Measurements from ENCODE around the gene EEFSEC. TPM values are rescaled to one million over a fixed set of nuclear protein-coding genes. Genes with fewer than 3 reads are reported as not detected.

The EEFSEC gene
- total RNA-seq, 6 donors from 2014 or later, result 14.9 to 38.8 (median 17.9) TPM

DNA sequence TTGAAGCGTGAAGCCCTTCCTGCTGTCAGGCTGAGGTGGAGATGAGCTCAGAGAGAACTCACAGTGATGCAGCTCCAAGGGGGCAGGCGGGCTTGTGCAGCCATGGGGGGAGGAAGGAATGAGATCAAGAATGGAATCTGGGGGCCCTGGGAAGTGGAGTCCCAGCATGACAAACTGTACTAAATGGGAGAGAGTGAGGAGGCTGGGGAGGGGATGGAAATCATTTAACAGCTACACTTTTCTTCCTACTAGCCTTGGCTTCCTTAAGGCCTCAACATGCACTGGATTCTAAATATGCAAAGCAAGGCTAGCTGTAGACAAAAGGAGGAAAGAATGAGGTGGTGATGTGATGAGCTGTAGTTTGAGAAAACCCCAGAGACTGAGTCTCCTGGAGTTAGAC, 133.9 kb downstream of the EEFSEC start:
- 92 to 93% methylated on average over 2 of the region's 2 CpGs for WGBS, 2 donors
- no peak for DNase-seq
- H3K36me3 ChIP-seq, result peaks cover 0 to 10% (median 0%) of the 10 kb centered on the region in 4 donors
- TF ChIP-seq POLR2A (IDR thresholded peaks at IDR 0.05), result no peak
- TF ChIP-seq POLR2AphosphoS5 (IDR thresholded peaks at IDR 0.05), result no peak
- TF ChIP-seq, protein P1, sequence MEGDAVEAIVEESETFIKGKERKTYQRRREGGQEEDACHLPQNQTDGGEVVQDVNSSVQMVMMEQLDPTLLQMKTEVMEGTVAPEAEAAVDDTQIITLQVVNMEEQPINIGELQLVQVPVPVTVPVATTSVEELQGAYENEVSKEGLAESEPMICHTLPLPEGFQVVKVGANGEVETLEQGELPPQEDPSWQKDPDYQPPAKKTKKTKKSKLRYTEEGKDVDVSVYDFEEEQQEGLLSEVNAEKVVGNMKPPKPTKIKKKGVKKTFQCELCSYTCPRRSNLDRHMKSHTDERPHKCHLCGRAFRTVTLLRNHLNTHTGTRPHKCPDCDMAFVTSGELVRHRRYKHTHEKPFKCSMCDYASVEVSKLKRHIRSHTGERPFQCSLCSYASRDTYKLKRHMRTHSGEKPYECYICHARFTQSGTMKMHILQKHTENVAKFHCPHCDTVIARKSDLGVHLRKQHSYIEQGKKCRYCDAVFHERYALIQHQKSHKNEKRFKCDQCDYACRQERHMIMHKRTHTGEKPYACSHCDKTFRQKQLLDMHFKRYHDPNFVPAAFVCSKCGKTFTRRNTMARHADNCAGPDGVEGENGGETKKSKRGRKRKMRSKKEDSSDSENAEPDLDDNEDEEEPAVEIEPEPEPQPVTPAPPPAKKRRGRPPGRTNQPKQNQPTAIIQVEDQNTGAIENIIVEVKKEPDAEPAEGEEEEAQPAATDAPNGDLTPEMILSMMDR (IDR thresholded peaks at IDR 0.05), result no peak
- TF ChIP-seq EP300 (IDR thresholded peaks at IDR 0.05), result no peak
- no peaks in the 10 kb centered on the region for H3K9me3 ChIP-seq
- peaks cover 0 to 7% (median 1%) of the 10 kb centered on the region in 4 donors for H3K4me1 ChIP-seq
- H3K27ac ChIP-seq, result no peak overlapping the region
- ATAC-seq (ENCODE audit: low FRiP score in 2 of 2), result no peak
- H3K27me3 ChIP-seq, result no peaks in the 10 kb centered on the region
- H3K4me3 ChIP-seq, result no peak overlapping the region

DNA sequence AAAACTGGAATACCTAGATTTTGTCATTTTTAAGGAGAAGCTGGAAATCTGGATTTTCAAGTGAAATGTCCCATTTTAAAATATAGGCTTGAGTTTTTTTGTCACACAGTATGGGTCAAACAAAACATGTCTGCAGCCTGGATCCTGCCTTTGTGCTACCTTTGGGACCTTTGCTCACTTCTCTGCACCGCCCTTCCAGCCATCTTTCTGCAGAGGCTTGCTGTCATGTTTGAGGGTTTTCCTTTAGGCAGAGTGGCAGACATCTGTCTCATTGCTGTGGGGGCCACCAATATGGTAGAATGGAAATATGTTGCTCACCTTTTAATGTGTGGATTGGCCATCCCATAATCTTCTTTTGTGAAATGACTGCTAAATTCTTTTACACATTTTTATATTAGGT, 136.3 kb downstream of the EEFSEC start:
- no peak overlapping the region for H3K27ac ChIP-seq
- H3K9me3 ChIP-seq, result no peaks in the 10 kb centered on the region
- TF ChIP-seq, protein P1 (IDR thresholded peaks at IDR 0.05), result no peak
- TF ChIP-seq POLR2AphosphoS5 (IDR thresholded peaks at IDR 0.05), result no peak
- TF ChIP-seq EP300 (IDR thresholded peaks at IDR 0.05), result no peak
- no peak for TF ChIP-seq POLR2A (IDR thresholded peaks at IDR 0.05)
- WGBS, 2 donors, result 96 to 100% methylated on average over 1 of the region's 1 CpG
- H3K27me3 ChIP-seq, result no peaks in the 10 kb centered on the region
- H3K4me1 ChIP-seq, result no peaks in the 10 kb centered on the region
- no peak for DNase-seq
- peaks cover 0 to 4% (median 0%) of the 10 kb centered on the region in 4 donors for H3K36me3 ChIP-seq
- ATAC-seq (ENCODE audit: low FRiP score in 2 of 2), result no peak
- no peak overlapping the region for H3K4me3 ChIP-seq

DNA sequence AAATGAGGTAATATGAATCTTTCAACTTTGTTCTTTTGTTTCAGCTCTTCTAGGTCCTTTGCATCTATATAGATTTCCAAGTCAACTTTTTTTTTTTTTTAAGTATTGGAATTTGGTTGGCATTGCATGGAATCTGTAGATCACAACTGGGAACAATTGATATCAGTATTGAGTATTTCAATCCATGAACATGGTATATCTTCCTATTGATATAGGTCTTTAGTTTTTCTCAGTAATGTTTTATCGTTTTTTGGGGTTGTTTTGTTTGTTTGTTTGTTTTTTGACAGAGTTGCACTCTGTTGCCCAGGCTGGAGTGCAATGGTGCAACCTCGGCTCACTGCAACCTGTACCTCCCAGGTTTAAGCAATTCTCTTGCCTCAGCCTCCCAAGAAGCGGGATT, 137.2 kb downstream of the EEFSEC start:
- H3K36me3 ChIP-seq, result peaks cover 0 to 4% (median 0%) of the 10 kb centered on the region in 4 donors
- no peaks in the 10 kb centered on the region for H3K27me3 ChIP-seq
- 92 to 94% methylated on average over 3 of the region's 3 CpGs for WGBS, 2 donors
- TF ChIP-seq, protein P1 (IDR thresholded peaks at IDR 0.05), result no peak
- TF ChIP-seq POLR2AphosphoS5 (IDR thresholded peaks at IDR 0.05), result no peak
- no peak for TF ChIP-seq EP300 (IDR thresholded peaks at IDR 0.05)
- no peak for TF ChIP-seq POLR2A (IDR thresholded peaks at IDR 0.05)
- H3K27ac ChIP-seq, result no peak overlapping the region
- ATAC-seq (ENCODE audit: low FRiP score in 2 of 2) (no peak), DNase-seq (no peak)
- no peaks in the 10 kb centered on the region for H3K4me1 ChIP-seq
- H3K4me3 ChIP-seq, result no peak overlapping the region
- H3K9me3 ChIP-seq, result no peaks in the 10 kb centered on the region

DNA sequence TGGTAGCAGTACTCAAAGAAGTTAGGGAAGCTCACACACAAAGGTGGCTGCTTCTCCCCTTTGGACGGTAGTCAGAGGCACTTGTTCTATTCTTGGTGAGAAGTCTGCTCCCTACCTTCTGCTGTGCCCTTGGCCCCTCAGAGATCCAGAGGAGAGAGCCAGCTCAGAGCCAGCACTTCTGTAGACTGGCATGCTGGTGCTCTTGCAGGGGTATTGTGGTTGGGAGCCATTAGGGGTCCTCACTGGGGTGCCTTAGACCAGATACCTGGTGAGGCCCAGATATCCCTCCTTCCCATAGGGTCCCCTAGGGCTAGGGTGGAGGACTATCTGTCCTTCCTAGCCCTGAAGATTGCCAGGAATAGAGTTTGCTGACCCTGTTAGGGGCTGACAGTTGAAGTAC, 140.6 kb downstream of the EEFSEC start:
- Histone ChIP-seq H3K27me3 (no peaks in the 10 kb centered on the region), H3K4me3 (no peak overlapping the region), H3K27ac (no peak overlapping the region), H3K36me3 (peaks cover 0 to 4% (median 0%) of the 10 kb centered on the region in 4 donors), H3K4me1 (peaks cover 0 to 4% (median 0%) of the 10 kb centered on the region in 4 donors), H3K9me3 (no peaks in the 10 kb centered on the region)
- 88 to 94% methylated on average over 1 of the region's 1 CpG for WGBS, 2 donors
- no peak for ATAC-seq (ENCODE audit: low FRiP score in 2 of 2)
- TF ChIP-seq POLR2A (IDR thresholded peaks at IDR 0.05) (no peak), POLR2AphosphoS5 (IDR thresholded peaks at IDR 0.05) (no peak), EP300 (IDR thresholded peaks at IDR 0.05) (no peak)
- TF ChIP-seq, protein P1 (IDR thresholded peaks at IDR 0.05), result no peak
- DNase-seq, result no peak

DNA sequence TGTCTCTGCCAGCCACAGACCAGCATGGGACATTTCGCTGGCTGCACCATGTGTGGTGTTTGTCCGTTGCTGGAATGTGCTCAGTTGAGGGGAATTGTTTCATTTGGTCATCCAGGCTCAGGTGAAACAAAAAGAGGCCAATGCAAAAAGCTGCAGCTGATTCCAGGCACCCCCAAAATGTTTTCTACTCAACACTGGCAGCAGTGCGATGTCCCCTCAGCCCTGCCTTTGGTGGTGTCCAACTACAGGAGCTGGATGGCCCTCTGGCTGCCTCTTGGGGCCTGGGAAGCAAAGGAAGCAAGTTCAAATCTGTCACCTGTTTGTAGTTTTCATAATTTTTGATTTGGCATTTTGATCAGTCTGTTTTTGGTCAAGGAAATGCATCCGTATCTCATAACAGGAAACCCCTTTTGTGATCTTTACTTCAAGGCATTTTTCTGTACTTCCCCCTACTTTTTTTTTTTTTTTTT, 141.8 kb downstream of the EEFSEC start:
- no peaks in the 10 kb centered on the region for H3K9me3 ChIP-seq
- no peak for TF ChIP-seq POLR2A (IDR thresholded peaks at IDR 0.05)
- TF ChIP-seq, protein P1 (IDR thresholded peaks at IDR 0.05), result no peak
- TF ChIP-seq POLR2AphosphoS5 (IDR thresholded peaks at IDR 0.05), result no peak
- 77 to 79% methylated on average over 4 of the region's 4 CpGs for WGBS, 2 donors
- no peaks in the 10 kb centered on the region for H3K27me3 ChIP-seq
- H3K36me3 ChIP-seq, result no peaks in the 10 kb centered on the region
- ATAC-seq (ENCODE audit: low FRiP score in 2 of 2) (no peak), DNase-seq (peak in 1 of 2 donors; percentile 11)
- H3K4me1 ChIP-seq, result peaks cover 0 to 4% (median 0%) of the 10 kb centered on the region in 4 donors
- H3K27ac ChIP-seq, result no peak overlapping the region
- no peak overlapping the region for H3K4me3 ChIP-seq
